Stimulated activated CD8-positive, alpha-beta memory T cell treated with anti-CD3 and anti-CD28 coated beads, Interleukin-2, amount 100 ng/mL, for 1 hour (primary cell): Measurements from ENCODE around the gene CORO6.

Experiments used
- DNase-seq, 2 donors: peaks; one replicate each; pipeline ENCODE4 v3.0.0-alpha.2; 2020; ENCODE audit warnings: low read depth in 2 of 2

Gene CORO6

GRCh38 chr17:29577001-29577370 lies 45.7 kb downstream of the CORO6 start:
- no peak for DNase-seq

GRCh38 chr17:29576214-29577000 lies 46.3 kb downstream of the CORO6 start:
- DNase-seq: no peak

GRCh38 chr17:29575511-29576213 lies 47.0 kb downstream of the CORO6 start:
- DNase-seq: no peak

- DNase-seq: no peak
These were observed 47.8 kb downstream of the CORO6 start for GRCh38 chr17:29574732-29575510.

- DNase-seq: no peak
These were observed 48.6 kb downstream of the CORO6 start for GRCh38 chr17:29573871-29574731.

- no peak for DNase-seq
These were observed 49.2 kb downstream of the CORO6 start for GRCh38 chr17:29573558-29573869.

- DNase-seq: no peak
These were observed 49.8 kb downstream of the CORO6 start for GRCh38 chr17:29572691-29573557.

GRCh38 chr17:29571883-29572681 lies 50.6 kb downstream of the CORO6 start:
- no peak for DNase-seq

- no peak for DNase-seq
These were observed 51.2 kb downstream of the CORO6 start for GRCh38 chr17:29571486-29571882.

- DNase-seq: no peak
These were observed 52.2 kb downstream of the CORO6 start for GRCh38 chr17:29570521-29570920.

- no peak for DNase-seq
These were observed 53.3 kb downstream of the CORO6 start for GRCh38 chr17:29569245-29569950.

GRCh38 chr17:29568331-29569244 lies 54.1 kb downstream of the CORO6 start, which contains the start of gene TP53I13:
TSS of gene TP53I13 (plus strand) at chr17:29568701. CDS start at chr17:29568759, 58 bp downstream.
- DNase-seq: peak; percentile 83 to 85

GRCh38 chr17:29567554-29568330 lies 55.0 kb downstream of the CORO6 start:
- peak in 1 of 2 donors; percentile 56 for DNase-seq

GRCh38 chr17:29567304-29567553 lies 55.5 kb downstream of the CORO6 start:
- no peak for DNase-seq

GRCh38 chr17:29566473-29567303 lies 56.0 kb downstream of the CORO6 start, which contains the start of gene ABHD15:
TSS of gene ABHD15 (minus strand) at chr17:29567037. CDS start at chr17:29566966, 71 bp downstream.
- DNase-seq: no peak

- DNase-seq: peak in 1 of 2 donors; percentile 19
These were observed 56.9 kb downstream of the CORO6 start for GRCh38 chr17:29565643-29566472.
